Gastroesophageal sphincter (tissue), 4 donors: Measurements from ENCODE around the gene SNCA. TPM values are rescaled to one million over a fixed set of nuclear protein-coding genes. Genes with fewer than 3 reads are reported as not detected.
A peak's percentile ranks its signal among the peaks of the same experiment; 100 is the strongest.

Source experiments
- ATAC-seq: fragments of 150-250 bp; one replicate; pipeline ENCODE4 v1.9.1; 2016; ENCODE audit warnings: mild to moderate bottlenecking, moderate library complexity
- H3K27ac ChIP-seq, 4 donors: fragments of 200-600 bp; sonication (generic) in 3 of 4; 1 replicate in 3 of 4; 2 replicates in 1 of 4; pipeline ENCODE4 v1.5.1; 2016 to 2019
- H3K27me3 ChIP-seq: fragments of 200-600 bp; sonication (generic); one replicate; pipeline ENCODE4 v1.5.1; 2019
- H3K36me3 ChIP-seq, 2 donors: fragments of 200-600 bp; sonication (generic); one replicate each; pipeline ENCODE4 v1.5.1; 2019; ENCODE audit warnings: control low read depth in 1 of 2
- H3K4me1 ChIP-seq, 3 donors: fragments of 200-600 bp; sonication (generic); 1 replicate in 2 of 3; 2 replicates in 1 of 3; pipeline ENCODE4 v1.5.1; 2016 to 2019; ENCODE audit warnings: control low read depth in 2 of 3
- H3K4me3 ChIP-seq, 2 donors: fragments of 200-600 bp; sonication (generic); one replicate each; pipeline ENCODE4 v1.5.1; 2019; ENCODE audit warnings: mild to moderate bottlenecking in 1 of 2, moderate library complexity in 1 of 2
- H3K9me3 ChIP-seq, 3 donors: fragments of 200-600 bp; sonication (generic); one replicate each; pipeline ENCODE4 v1.5.1; 2017 to 2019; ENCODE audit warnings: control low read depth in 2 of 3
- CTCF ChIP-seq, 4 experiments: fragments of 200-600 bp in 2 of 4; fragments of 450-650 bp in 2 of 4; sonication (generic) in 1 of 4; IDR thresholded peaks; one replicate each; pipeline ENCODE4 v1.5.1; 2017 to 2019; ENCODE audit warnings: antibody characterized with exemption in 4 of 4, mild to moderate bottlenecking in 2 of 4, moderate library complexity in 2 of 4
- EP300 ChIP-seq: sonication (generic); formaldehyde crosslinking; IDR thresholded peaks from one replicate; pipeline ENCODE4 v1.6.1; 2017; ENCODE audit warnings: antibody characterized with exemption, mild to moderate bottlenecking
- POLR2A ChIP-seq, 2 donors: fragments of 450-650 bp; IDR thresholded peaks; one replicate each; pipeline ENCODE4 v1.6.1; 2017; ENCODE audit warnings: antibody characterized with exemption in 2 of 2, mild to moderate bottlenecking in 2 of 2, moderate library complexity in 1 of 2
- POLR2AphosphoS5 ChIP-seq: sonication (generic); formaldehyde crosslinking; IDR thresholded peaks from one replicate; pipeline ENCODE4 v1.6.1; 2017; ENCODE audit warnings: antibody characterized with exemption
- WGBS, 2 donors: methylation state at CpG; one replicate each; pipeline ENCODE4 v1.1.5; 2018; ENCODE audit warnings: low coverage in 1 of 2; 5-methylcytosine and 5-hydroxymethylcytosine counted together
- total RNA-seq, 4 donors: library from RNA; depleted of rRNA; stranded (reverse); fragments of >200 nt; gene quantifications; one replicate each; pipeline ENCODE4 v1.1.0, GENCODE V29; 2016

Gene SNCA
- total RNA-seq, 4 donors from 2014 or later = 5.0 to 24.4 (median 13.9) TPM

- 82 to 100% methylated on average over 1 of the region's 1 CpG for WGBS, 2 donors
- Histone ChIP-seq H3K4me1 (no peaks in the 10 kb centered on the region), H3K9me3 (no peaks in the 10 kb centered on the region), H3K4me3 (no peak overlapping the region), H3K27me3 (no peaks in the 10 kb centered on the region), H3K36me3 (no peaks in the 10 kb centered on the region), H3K27ac (no peak overlapping the region)
- no peak for TF ChIP-seq POLR2A (IDR thresholded peaks at IDR 0.05)
- TF ChIP-seq CTCF (IDR thresholded peaks at IDR 0.05) = no peak
- TF ChIP-seq EP300 = no peak
- no peak for ATAC-seq
These were observed 10.8 kb upstream of the SNCA start for GRCh38 chr4:89847571-89848325.

GRCh38 chr4:89839558-89839957 is 2.6 kb upstream of the SNCA start:
- Histone ChIP-seq H3K36me3 (no peaks in the 10 kb centered on the region), H3K4me1 (peaks cover 0 to 31% (median 0%) of the 10 kb centered on the region in 3 donors), H3K4me3 (no peak overlapping the region), H3K27me3 (peaks cover 63% of the 10 kb centered on the region), H3K27ac (no peak overlapping the region), H3K9me3 (no peaks in the 10 kb centered on the region)
- TF ChIP-seq EP300 = no peak
- no peak for TF ChIP-seq POLR2A (IDR thresholded peaks at IDR 0.05)
- TF ChIP-seq CTCF (IDR thresholded peaks at IDR 0.05) = no peak
- TF ChIP-seq POLR2AphosphoS5 = no peak
- WGBS, 2 donors = 55 to 64% methylated on average over 1 of the region's 1 CpG
- no peak for ATAC-seq

GRCh38 chr4:89837993-89838390 is 1.0 kb upstream of the SNCA start:
- no peaks in the 10 kb centered on the region for H3K36me3 ChIP-seq
- no peak for ATAC-seq
- peaks cover 63% of the 10 kb centered on the region for H3K27me3 ChIP-seq
- 0% methylated on average over 7 to 8 of the region's 8 CpGs for WGBS, 2 donors
- peak overlapping the region; percentile 68 to 72 for H3K4me3 ChIP-seq
- TF ChIP-seq EP300 (no peak), POLR2A (IDR thresholded peaks at IDR 0.05) (no peak), POLR2AphosphoS5 (no peak), CTCF (IDR thresholded peaks at IDR 0.05) (no peak)
- peaks cover 0 to 31% (median 0%) of the 10 kb centered on the region in 3 donors for H3K4me1 ChIP-seq
- H3K27ac ChIP-seq = peak overlapping the region in 3 of 4 donors; percentile 67 to 78 (median 69)
- H3K9me3 ChIP-seq = no peaks in the 10 kb centered on the region

- H3K9me3 ChIP-seq = no peaks in the 10 kb centered on the region
- peaks cover 62% of the 10 kb centered on the region for H3K27me3 ChIP-seq
- peaks cover 0 to 31% (median 0%) of the 10 kb centered on the region in 3 donors for H3K4me1 ChIP-seq
- no peaks in the 10 kb centered on the region for H3K36me3 ChIP-seq
- peak overlapping the region; percentile 68 to 72 for H3K4me3 ChIP-seq
- no peak for TF ChIP-seq EP300
- no peak for TF ChIP-seq CTCF (IDR thresholded peaks at IDR 0.05)
- no peak for TF ChIP-seq POLR2AphosphoS5
- TF ChIP-seq POLR2A (IDR thresholded peaks at IDR 0.05) = no peak
- H3K27ac ChIP-seq = peak overlapping the region; percentile 3 to 78 (median 68)
- 1 to 4% methylated on average over 9 to 16 of the region's 30 CpGs for WGBS, 2 donors
- ATAC-seq = peak; percentile 37
These were observed 528 bp upstream of the SNCA start for GRCh38 chr4:89837385-89837992.
